ENCODE measurements around the gene TPRG1.

TPRG1 gene

GRCh38 chr3:189232790-189233189 lies 61.0 kb downstream of the TPRG1 start:
- H3K79me2 ChIP-seq = no peaks in the 10 kb centered on the region
- no peaks in the 10 kb centered on the region for H3K4me1 ChIP-seq
- no peak for TF ChIP-seq CTCF (IDR thresholded peaks at IDR 0.05)
- H3K4me2 ChIP-seq (ENCODE audit: low read length) = no peak overlapping the region
- H2AFZ ChIP-seq = no peak overlapping the region
- H3K9me3 ChIP-seq (ENCODE audit: control insufficient read depth, low read length) = no peaks in the 10 kb centered on the region
- H3K27ac ChIP-seq = no peak overlapping the region
- no peaks in the 10 kb centered on the region for H3K36me3 ChIP-seq (ENCODE audit: control insufficient read depth, insufficient read depth, low read length)
- no peak overlapping the region for H3K9ac ChIP-seq
- H3K27me3 ChIP-seq (ENCODE audit: control insufficient read depth, insufficient read depth, low read length) = no peaks in the 10 kb centered on the region
- H3K4me3 ChIP-seq (ENCODE audit: low read depth, low read length) = no peak overlapping the region

GRCh38 chr3:189233225-189233858 lies 61.6 kb downstream of the TPRG1 start:
- H3K4me2 ChIP-seq (ENCODE audit: low read length) = no peak overlapping the region
- no peak overlapping the region for H3K4me3 ChIP-seq (ENCODE audit: low read depth, low read length)
- H2AFZ ChIP-seq = no peak overlapping the region
- no peaks in the 10 kb centered on the region for H3K79me2 ChIP-seq
- no peak overlapping the region for H3K9ac ChIP-seq
- no peak overlapping the region for H3K27ac ChIP-seq
- no peaks in the 10 kb centered on the region for H3K27me3 ChIP-seq (ENCODE audit: control insufficient read depth, insufficient read depth, low read length)
- TF ChIP-seq CTCF (IDR thresholded peaks at IDR 0.05) = peak; percentile 16
- no peaks in the 10 kb centered on the region for H3K36me3 ChIP-seq (ENCODE audit: control insufficient read depth, insufficient read depth, low read length)
- H3K4me1 ChIP-seq = no peaks in the 10 kb centered on the region
- H3K9me3 ChIP-seq (ENCODE audit: control insufficient read depth, low read length) = no peaks in the 10 kb centered on the region

GRCh38 chr3:189235214-189235613 lies 63.4 kb downstream of the TPRG1 start:
- no peak overlapping the region for H3K4me2 ChIP-seq (ENCODE audit: low read length)
- H3K36me3 ChIP-seq (ENCODE audit: control insufficient read depth, insufficient read depth, low read length) = no peaks in the 10 kb centered on the region
- no peak overlapping the region for H2AFZ ChIP-seq
- H3K27ac ChIP-seq = no peak overlapping the region
- H3K79me2 ChIP-seq = no peaks in the 10 kb centered on the region
- no peak for TF ChIP-seq CTCF (IDR thresholded peaks at IDR 0.05)
- no peak overlapping the region for H3K9ac ChIP-seq
- no peaks in the 10 kb centered on the region for H3K27me3 ChIP-seq (ENCODE audit: control insufficient read depth, insufficient read depth, low read length)
- no peak overlapping the region for H3K4me3 ChIP-seq (ENCODE audit: low read depth, low read length)
- no peaks in the 10 kb centered on the region for H3K4me1 ChIP-seq
- H3K9me3 ChIP-seq (ENCODE audit: control insufficient read depth, low read length) = no peaks in the 10 kb centered on the region

GRCh38 chr3:189236352-189236751 lies 64.6 kb downstream of the TPRG1 start:
- Histone ChIP-seq H3K4me1 (no peaks in the 10 kb centered on the region), H3K4me3 (ENCODE audit: low read depth, low read length) (no peak overlapping the region), H3K9me3 (ENCODE audit: control insufficient read depth, low read length) (no peaks in the 10 kb centered on the region), H3K27me3 (ENCODE audit: control insufficient read depth, insufficient read depth, low read length) (no peaks in the 10 kb centered on the region), H3K4me2 (ENCODE audit: low read length) (no peak overlapping the region), H3K27ac (no peak overlapping the region), H3K9ac (no peak overlapping the region), H3K79me2 (no peaks in the 10 kb centered on the region), H2AFZ (no peak overlapping the region), H3K36me3 (ENCODE audit: control insufficient read depth, insufficient read depth, low read length) (no peaks in the 10 kb centered on the region)
- no peak for TF ChIP-seq CTCF (IDR thresholded peaks at IDR 0.05)

GRCh38 chr3:189237526-189237925 lies 65.8 kb downstream of the TPRG1 start:
- no peak for TF ChIP-seq CTCF (IDR thresholded peaks at IDR 0.05)
- H3K27me3 ChIP-seq (ENCODE audit: control insufficient read depth, insufficient read depth, low read length) = no peaks in the 10 kb centered on the region
- no peaks in the 10 kb centered on the region for H3K79me2 ChIP-seq
- no peak overlapping the region for H3K9ac ChIP-seq
- H3K9me3 ChIP-seq (ENCODE audit: control insufficient read depth, low read length) = no peaks in the 10 kb centered on the region
- no peak overlapping the region for H3K4me2 ChIP-seq (ENCODE audit: low read length)
- H2AFZ ChIP-seq = no peak overlapping the region
- H3K4me1 ChIP-seq = no peaks in the 10 kb centered on the region
- no peak overlapping the region for H3K27ac ChIP-seq
- H3K4me3 ChIP-seq (ENCODE audit: low read depth, low read length) = no peak overlapping the region
- H3K36me3 ChIP-seq (ENCODE audit: control insufficient read depth, insufficient read depth, low read length) = no peaks in the 10 kb centered on the region

Data from parathyroid adenoma (tissue), 2 donors.